Thyroid gland (tissue), 4 donors: ENCODE results near the gene SLC35F3.

ENCODE experiments used
- POLR2A ChIP-seq, 2 donors: fragments of 450-650 bp; IDR thresholded peaks; one replicate each; pipeline ENCODE4 v1.6.1; 2017; ENCODE audit warnings: antibody characterized with exemption in 2 of 2, mild to moderate bottlenecking in 2 of 2, moderate library complexity in 1 of 2
- TF ChIP-seq, protein P1 (sequence below), 6 experiments: fragments of 200-600 bp in 3 of 6; fragments of 450-650 bp in 3 of 6; sonication (generic) in 3 of 6; IDR thresholded peaks; one replicate each; pipeline ENCODE4 v1.5.1; 2016 to 2019; ENCODE audit warnings: antibody characterized with exemption in 6 of 6, mild to moderate bottlenecking in 2 of 6, inconsistent platforms in 1 of 6, moderate library complexity in 1 of 6

DNA sequence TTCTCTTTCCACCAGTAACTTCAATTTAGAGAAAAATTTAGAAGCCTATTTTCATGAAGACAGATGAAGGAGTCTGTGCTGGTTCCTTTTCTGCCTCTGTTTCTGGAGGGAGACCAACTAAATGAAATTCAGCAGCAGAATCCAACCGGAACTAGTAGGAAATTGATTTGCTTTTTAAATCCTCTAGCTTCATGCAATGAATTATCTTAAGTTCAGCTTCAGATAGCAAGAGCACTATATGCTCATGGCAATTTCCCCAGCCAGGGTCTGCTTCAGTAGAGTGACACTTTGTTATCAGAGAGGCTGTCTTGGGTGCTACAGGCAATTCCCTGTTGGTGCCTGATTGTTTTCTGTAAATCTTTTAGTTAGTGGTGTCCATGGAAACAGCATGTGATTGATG is 189.7 kb downstream of the SLC35F3 start:
- TF ChIP-seq, protein P1, sequence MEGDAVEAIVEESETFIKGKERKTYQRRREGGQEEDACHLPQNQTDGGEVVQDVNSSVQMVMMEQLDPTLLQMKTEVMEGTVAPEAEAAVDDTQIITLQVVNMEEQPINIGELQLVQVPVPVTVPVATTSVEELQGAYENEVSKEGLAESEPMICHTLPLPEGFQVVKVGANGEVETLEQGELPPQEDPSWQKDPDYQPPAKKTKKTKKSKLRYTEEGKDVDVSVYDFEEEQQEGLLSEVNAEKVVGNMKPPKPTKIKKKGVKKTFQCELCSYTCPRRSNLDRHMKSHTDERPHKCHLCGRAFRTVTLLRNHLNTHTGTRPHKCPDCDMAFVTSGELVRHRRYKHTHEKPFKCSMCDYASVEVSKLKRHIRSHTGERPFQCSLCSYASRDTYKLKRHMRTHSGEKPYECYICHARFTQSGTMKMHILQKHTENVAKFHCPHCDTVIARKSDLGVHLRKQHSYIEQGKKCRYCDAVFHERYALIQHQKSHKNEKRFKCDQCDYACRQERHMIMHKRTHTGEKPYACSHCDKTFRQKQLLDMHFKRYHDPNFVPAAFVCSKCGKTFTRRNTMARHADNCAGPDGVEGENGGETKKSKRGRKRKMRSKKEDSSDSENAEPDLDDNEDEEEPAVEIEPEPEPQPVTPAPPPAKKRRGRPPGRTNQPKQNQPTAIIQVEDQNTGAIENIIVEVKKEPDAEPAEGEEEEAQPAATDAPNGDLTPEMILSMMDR (IDR thresholded peaks at IDR 0.05), result no peak
- no peak for TF ChIP-seq POLR2A (IDR thresholded peaks at IDR 0.05)
